ENCODE data around the gene CC2D2B. TPM values are rescaled to one million over a fixed set of nuclear protein-coding genes. Genes with fewer than 3 reads are reported as not detected.
"Not testable (repeated sequence)": the region's sequence is repeated elsewhere in the genome, so short reads cannot be mapped to it uniquely, and the experiment has no call there.

The CC2D2B gene
- total and polyA plus RNA-seq, 9 donors: 0.35 to 1.9 (median 0.92) TPM

- TF ChIP-seq CTCF (IDR thresholded peaks at IDR 0.05) (no peak), POLR2A (IDR thresholded peaks at IDR 0.05) (no peak), EP300 (IDR thresholded peaks at IDR 0.05) (no peak)
- H3K27me3 ChIP-seq: no peaks in the 10 kb centered on the region
- H3K4me3 ChIP-seq: no peak overlapping the region
- WGBS, 3 donors: 80 to 84% (median 82%) methylated on average over 9 of the region's 9 CpGs
- H3K27ac ChIP-seq: no peak overlapping the region
- no peaks in the 10 kb centered on the region for H3K36me3 ChIP-seq
- DNase-seq: no peak
- peaks cover 1% of the 10 kb centered on the region for H3K4me1 ChIP-seq (ENCODE audit: insufficient read depth)
- intact Hi-C loops (cut with DNase I): no loop called here
- no peaks in the 10 kb centered on the region for H3K9me3 ChIP-seq
Observed at GRCh38 chr10:95976362-95977229, 68.8 kb downstream of the CC2D2B start.

- Histone ChIP-seq H3K27me3 (no peaks in the 10 kb centered on the region), H3K4me3 (no peak overlapping the region), H3K36me3 (no peaks in the 10 kb centered on the region), H3K4me1 (ENCODE audit: insufficient read depth) (peaks cover 1% of the 10 kb centered on the region), H3K9me3 (no peaks in the 10 kb centered on the region), H3K27ac (no peak overlapping the region)
- no peak for TF ChIP-seq EP300 (IDR thresholded peaks at IDR 0.05)
- TF ChIP-seq POLR2A (IDR thresholded peaks at IDR 0.05): no peak
- intact Hi-C loops (cut with DNase I): no loop called here
- WGBS, 3 donors: 91 to 100% (median 95%) methylated on average over 2 of the region's 2 CpGs
- DNase-seq: no peak
Observed at GRCh38 chr10:95982200-95982599, 74.4 kb downstream of the CC2D2B start.

DNA sequence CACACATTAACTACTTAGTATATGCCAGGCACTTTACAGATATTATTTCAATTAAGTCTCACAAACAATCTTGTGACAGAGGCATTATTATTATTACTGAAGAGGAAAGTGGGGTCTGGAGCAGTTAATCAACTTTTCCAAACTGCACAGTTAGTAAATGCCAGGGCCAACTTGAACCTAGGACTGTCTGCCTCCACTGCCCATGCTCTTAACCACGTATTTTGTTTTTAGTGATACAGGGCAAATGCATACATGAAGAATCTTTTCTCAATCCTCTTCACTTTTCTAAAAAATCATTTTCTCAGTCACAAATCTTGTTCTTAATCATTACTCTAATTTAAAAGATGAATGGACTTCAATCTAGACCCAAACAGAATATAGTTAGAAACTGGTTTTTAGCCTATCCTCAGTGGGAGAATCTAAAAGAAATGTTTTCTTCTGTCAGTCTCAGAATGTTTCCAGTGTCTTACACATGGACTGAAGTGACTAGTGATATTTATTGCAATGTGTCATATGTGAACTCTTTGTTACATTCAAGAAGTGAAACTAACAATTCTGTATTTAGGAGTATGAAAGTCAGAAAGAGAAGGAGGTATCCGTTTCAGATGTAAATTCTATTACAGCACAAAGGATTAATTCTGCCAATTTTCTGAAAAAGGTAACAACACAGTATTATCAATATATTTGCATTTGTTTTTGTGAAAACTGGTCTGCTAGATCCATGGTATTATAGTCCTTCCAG is 80.1 kb downstream of the CC2D2B start:
- Histone ChIP-seq H3K36me3 (no peaks in the 10 kb centered on the region), H3K4me3 (no peak overlapping the region), H3K27ac (no peak overlapping the region), H3K4me1 (ENCODE audit: insufficient read depth) (no peaks in the 10 kb centered on the region), H3K9me3 (no peaks in the 10 kb centered on the region), H3K27me3 (no peaks in the 10 kb centered on the region)
- TF ChIP-seq POLR2A (IDR thresholded peaks at IDR 0.05) (no peak), EP300 (IDR thresholded peaks at IDR 0.05) (no peak), CTCF (IDR thresholded peaks at IDR 0.05) (no peak)
- WGBS, 3 donors: 55 to 78% (median 61%) methylated on average over 2 of the region's 2 CpGs
- DNase-seq: no peak
- intact Hi-C loops (cut with DNase I): no loop called here

DNA sequence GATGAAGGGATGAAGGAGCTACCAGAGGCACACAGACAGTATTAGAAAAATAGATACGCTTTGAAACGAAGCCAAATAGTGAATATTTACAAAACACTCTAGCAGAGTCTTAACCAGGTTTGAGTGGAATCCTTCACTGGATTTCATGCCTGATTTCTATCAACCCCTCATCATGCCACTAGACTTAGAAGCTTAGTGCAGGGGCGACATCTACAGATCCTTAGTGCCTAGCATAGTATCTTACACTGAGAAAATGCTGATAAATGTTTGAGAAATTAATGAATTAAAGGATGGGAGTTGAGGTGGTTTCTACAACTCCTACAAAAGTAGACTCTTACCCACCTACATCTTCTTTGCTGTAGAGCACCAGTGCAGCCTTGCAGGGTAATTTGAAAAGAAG is 80.9 kb downstream of the CC2D2B start:
- no peaks in the 10 kb centered on the region for H3K36me3 ChIP-seq
- no peak overlapping the region for H3K27ac ChIP-seq
- no peaks in the 10 kb centered on the region for H3K27me3 ChIP-seq
- no peaks in the 10 kb centered on the region for H3K9me3 ChIP-seq
- no peaks in the 10 kb centered on the region for H3K4me1 ChIP-seq (ENCODE audit: insufficient read depth)
- WGBS, 3 donors: 79 to 90% (median 79%) methylated on average over 3 of the region's 3 CpGs
- no peak for DNase-seq
- no peak for TF ChIP-seq EP300 (IDR thresholded peaks at IDR 0.05)
- TF ChIP-seq CTCF (IDR thresholded peaks at IDR 0.05): no peak
- TF ChIP-seq POLR2A (IDR thresholded peaks at IDR 0.05): no peak
- no peak overlapping the region for H3K4me3 ChIP-seq
- intact Hi-C loops (cut with DNase I): no loop called here

- H3K9me3 ChIP-seq; H3K36me3 ChIP-seq; DNase-seq; H3K4me3 ChIP-seq; intact Hi-C loops (cut with DNase I); H3K27ac ChIP-seq; H3K4me1 ChIP-seq (ENCODE audit: insufficient read depth); H3K27me3 ChIP-seq: not testable (repeated sequence)
- 83 to 94% (median 90%) methylated on average over 11 of the region's 11 CpGs for WGBS, 3 donors
Observed at GRCh38 chr10:95994376-95994775, 86.6 kb downstream of the CC2D2B start.
